ENCODE results near the gene TMEM69. TPM values are rescaled to one million over a fixed set of nuclear protein-coding genes. Genes with fewer than 3 reads are reported as not detected.
"Not testable (repeated sequence)": the region's sequence is repeated elsewhere in the genome, so short reads cannot be mapped to it uniquely, and the experiment has no call there.

Gene TMEM69
- total RNA-seq, 2 donors from 2014 or later = 6.8 to 7.2 TPM

GRCh38 chr1:45669859-45670655 is 17.9 kb upstream of the TMEM69 start:
- Histone ChIP-seq H3K27me3 (replicated peaks; ENCODE audit: insufficient read depth) (no peaks in the 10 kb centered on the region), H3K4me3 (no peak overlapping the region), H3K4me1 (ENCODE audit: control insufficient read depth in 1 of 2, low read depth in 2 of 2) (peaks cover 32 to 56% of the 10 kb centered on the region in 2 donors), H3K36me3 (no peaks in the 10 kb centered on the region), H3K27ac (no peak overlapping the region), H3K9me3 (no peaks in the 10 kb centered on the region)
- TF ChIP-seq, protein P1, sequence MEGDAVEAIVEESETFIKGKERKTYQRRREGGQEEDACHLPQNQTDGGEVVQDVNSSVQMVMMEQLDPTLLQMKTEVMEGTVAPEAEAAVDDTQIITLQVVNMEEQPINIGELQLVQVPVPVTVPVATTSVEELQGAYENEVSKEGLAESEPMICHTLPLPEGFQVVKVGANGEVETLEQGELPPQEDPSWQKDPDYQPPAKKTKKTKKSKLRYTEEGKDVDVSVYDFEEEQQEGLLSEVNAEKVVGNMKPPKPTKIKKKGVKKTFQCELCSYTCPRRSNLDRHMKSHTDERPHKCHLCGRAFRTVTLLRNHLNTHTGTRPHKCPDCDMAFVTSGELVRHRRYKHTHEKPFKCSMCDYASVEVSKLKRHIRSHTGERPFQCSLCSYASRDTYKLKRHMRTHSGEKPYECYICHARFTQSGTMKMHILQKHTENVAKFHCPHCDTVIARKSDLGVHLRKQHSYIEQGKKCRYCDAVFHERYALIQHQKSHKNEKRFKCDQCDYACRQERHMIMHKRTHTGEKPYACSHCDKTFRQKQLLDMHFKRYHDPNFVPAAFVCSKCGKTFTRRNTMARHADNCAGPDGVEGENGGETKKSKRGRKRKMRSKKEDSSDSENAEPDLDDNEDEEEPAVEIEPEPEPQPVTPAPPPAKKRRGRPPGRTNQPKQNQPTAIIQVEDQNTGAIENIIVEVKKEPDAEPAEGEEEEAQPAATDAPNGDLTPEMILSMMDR (IDR thresholded peaks at IDR 0.05) = no peak
- ATAC-seq (ENCODE audit: insufficient number of reproducible peaks, low FRiP score, low read depth) (no peak), DNase-seq (ENCODE audit: low spot score) (no peak)

- H3K9me3 ChIP-seq = no peaks in the 10 kb centered on the region
- H3K36me3 ChIP-seq = no peaks in the 10 kb centered on the region
- ATAC-seq (ENCODE audit: insufficient number of reproducible peaks, low FRiP score, low read depth) (no peak), DNase-seq (ENCODE audit: low spot score) (no peak)
- H3K4me1 ChIP-seq (ENCODE audit: control insufficient read depth in 1 of 2, low read depth in 2 of 2) = peaks cover 28 to 77% of the 10 kb centered on the region in 2 donors
- no peak overlapping the region for H3K4me3 ChIP-seq
- no peak overlapping the region for H3K27ac ChIP-seq
- no peaks in the 10 kb centered on the region for H3K27me3 ChIP-seq (replicated peaks; ENCODE audit: insufficient read depth)
- TF ChIP-seq, protein P1 (IDR thresholded peaks at IDR 0.05) = no peak
These were observed 14.0 kb upstream of the TMEM69 start for GRCh38 chr1:45673956-45674355.

DNA sequence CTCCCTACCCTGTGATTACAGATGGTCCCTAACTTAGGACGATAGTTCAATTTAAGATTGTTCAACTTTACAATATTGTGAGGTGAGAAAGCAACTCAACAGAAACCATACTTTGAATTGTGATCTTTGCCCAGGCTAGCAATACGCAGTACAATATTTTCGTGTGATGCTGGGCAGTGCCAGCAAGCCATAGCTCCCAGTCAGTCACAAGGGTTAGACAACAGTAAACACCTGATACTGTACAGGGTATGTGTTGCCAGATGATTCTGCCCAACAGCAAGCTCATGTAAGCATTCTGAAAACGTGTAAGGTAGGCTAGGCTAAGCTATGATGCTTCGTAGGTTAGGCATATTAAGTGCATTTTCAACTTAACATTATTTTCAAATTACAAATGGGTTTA is 13.5 kb upstream of the TMEM69 start:
- ATAC-seq (ENCODE audit: insufficient number of reproducible peaks, low FRiP score, low read depth) (no peak), DNase-seq (ENCODE audit: low spot score) (no peak)
- H3K4me1 ChIP-seq (ENCODE audit: control insufficient read depth in 1 of 2, low read depth in 2 of 2) = peaks cover 26 to 77% of the 10 kb centered on the region in 2 donors
- H3K27me3 ChIP-seq (replicated peaks; ENCODE audit: insufficient read depth) = no peaks in the 10 kb centered on the region
- H3K4me3 ChIP-seq = no peak overlapping the region
- TF ChIP-seq, protein P1 (IDR thresholded peaks at IDR 0.05) = no peak
- no peak overlapping the region for H3K27ac ChIP-seq
- H3K36me3 ChIP-seq = no peaks in the 10 kb centered on the region
- no peaks in the 10 kb centered on the region for H3K9me3 ChIP-seq

GRCh38 chr1:45676553-45676952 is 11.4 kb upstream of the TMEM69 start:
- Histone ChIP-seq H3K27ac (peak overlapping the region in 1 of 2 donors; percentile 9), H3K4me1 (ENCODE audit: control insufficient read depth in 1 of 2, low read depth in 2 of 2) (peaks cover 32 to 83% of the 10 kb centered on the region in 2 donors)
- H3K27me3 ChIP-seq (replicated peaks; ENCODE audit: insufficient read depth); H3K9me3 ChIP-seq; DNase-seq (ENCODE audit: low spot score); H3K36me3 ChIP-seq; H3K4me3 ChIP-seq; ATAC-seq (ENCODE audit: insufficient number of reproducible peaks, low FRiP score, low read depth): not testable (repeated sequence)

DNA sequence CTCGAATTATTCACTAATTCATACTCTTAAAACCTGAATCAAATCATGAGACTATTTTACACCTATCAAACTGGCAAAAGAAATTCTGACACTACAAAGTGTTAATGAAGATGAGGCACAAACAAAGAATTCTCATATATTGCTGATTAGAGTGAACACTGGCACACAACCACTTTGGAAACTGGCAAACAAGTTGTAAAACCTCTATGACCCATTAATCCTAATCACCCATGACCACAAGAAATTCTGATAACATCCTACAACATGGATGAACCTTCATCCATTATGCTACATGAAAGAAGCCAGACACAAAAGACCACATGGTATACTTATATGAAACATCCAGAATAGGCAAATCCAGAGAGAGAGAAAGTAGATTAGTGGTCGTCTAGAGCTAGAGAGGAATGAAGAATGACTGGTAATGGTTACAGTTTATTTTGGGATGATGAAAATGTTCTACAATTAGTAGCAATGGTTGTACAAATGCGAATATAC is 10.2 kb upstream of the TMEM69 start:
- H3K9me3 ChIP-seq = no peaks in the 10 kb centered on the region
- no peak for ATAC-seq (ENCODE audit: insufficient number of reproducible peaks, low FRiP score, low read depth)

More for the DNA sequence above, 10.2 kb upstream of the TMEM69 start:
- Histone ChIP-seq H3K4me1 (ENCODE audit: control insufficient read depth in 1 of 2, low read depth in 2 of 2) (peaks cover 40 to 86% of the 10 kb centered on the region in 2 donors), H3K27me3 (replicated peaks; ENCODE audit: insufficient read depth) (no peaks in the 10 kb centered on the region), H3K4me3 (no peak overlapping the region), H3K27ac (peak overlapping the region in 1 of 2 donors; percentile 26), H3K36me3 (no peaks in the 10 kb centered on the region)
- DNase-seq (ENCODE audit: low spot score) = no peak
- TF ChIP-seq, protein P1 (IDR thresholded peaks at IDR 0.05) = no peak
